HG02973 (cell line): ENCODE data around the gene KIF3C.

ENCODE experiments used
- ATAC-seq: cut with Tn5 transposase; IDR thresholded peaks from one replicate; pipeline ENCODE4 v1.9.1; 2021; ENCODE audit warnings: moderate library complexity; ENCODE audit not compliant: unreplicated experiment

Gene KIF3C

DNA sequence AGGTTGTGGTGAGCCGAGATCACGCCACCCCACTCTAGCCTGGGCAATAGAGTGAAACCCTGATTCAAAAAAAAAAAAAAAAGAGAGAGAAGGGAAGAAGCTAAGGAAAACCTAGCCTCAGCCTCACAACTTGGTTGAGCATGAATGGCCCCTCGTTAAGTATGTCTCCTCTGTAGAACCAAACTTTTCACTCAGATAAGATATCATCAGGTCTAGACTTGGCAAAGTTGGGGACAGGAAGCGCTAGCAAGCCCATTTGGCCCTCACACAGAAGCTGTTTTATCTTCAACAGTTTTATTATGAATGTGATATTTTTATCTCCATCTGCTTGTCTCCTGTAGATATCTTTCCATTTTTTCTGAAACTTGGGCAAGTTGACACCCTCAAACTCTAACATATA lies 100.5 kb downstream of the KIF3C start:
- ATAC-seq = no peak

DNA sequence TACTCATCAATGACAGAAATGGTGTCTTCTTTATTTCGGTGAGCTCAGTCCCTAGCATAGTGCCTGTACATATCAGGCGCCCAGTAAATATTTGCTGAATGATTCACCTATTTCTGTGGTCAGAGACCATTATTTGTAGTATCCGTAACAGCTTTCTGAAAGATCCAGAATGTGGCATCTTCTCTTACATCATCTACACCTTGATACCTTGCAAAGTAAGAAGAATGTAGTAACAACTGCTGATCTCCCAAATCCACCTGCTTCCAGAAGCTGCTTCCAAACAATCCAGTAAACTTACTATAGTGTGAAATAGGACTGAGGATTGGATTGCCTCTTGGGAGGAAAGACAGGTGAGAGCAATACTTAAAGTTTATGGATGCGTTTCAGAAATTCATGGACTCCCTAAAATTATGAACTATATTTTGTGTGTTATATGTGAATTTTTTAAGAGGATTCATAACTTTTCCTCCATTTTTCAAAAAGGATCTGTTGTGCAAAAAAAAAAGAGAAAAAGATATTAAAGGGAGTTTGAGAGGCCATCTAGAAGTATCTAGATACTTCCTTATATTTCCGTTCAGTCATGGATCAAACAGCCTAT lies 103.1 kb downstream of the KIF3C start:
- no peak for ATAC-seq

DNA sequence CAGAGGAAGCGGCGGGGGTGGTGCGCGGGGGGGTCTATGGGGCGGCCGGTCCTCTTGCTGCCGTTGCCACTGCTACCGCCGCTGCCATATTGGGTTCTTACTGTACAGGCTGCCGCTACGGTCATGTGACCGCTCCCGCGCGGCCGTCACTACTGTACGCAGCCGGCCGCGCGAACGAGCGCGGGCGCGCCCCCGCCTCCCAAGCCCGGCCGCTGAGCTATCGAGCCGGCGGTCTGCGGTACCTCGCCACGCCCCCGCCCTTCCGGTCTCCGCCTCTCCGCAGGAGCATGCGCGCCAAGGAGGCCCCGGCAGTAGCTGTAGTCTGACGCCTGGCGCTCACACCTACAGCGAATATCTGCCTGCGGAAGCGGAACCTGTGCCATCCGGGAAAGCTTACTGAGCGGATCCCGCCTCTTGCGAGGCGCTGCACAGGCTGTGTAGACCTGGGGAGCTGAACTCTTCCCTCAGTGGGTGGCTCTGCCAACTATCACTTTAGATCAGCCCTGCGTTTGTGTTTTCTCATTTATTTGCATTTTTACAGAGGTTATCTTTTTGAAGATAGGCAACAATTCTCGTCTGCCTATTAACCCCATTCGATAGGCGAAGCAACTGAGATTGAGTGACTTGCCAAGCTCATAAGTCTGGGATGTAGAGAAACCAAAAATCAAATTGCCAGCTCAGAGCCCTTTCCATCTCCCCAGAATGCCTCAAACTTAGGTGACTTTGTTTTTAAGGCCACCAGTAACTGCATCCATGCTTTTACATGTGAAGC lies 103.8 kb downstream of the KIF3C start, which contains the start of gene ASXL2:
TSS of gene ASXL2 (minus strand) at position 127 of the 772 bp plus-strand sequence. CDS start 265 bp downstream, outside the sequence.
- ATAC-seq = peak; percentile 85

DNA sequence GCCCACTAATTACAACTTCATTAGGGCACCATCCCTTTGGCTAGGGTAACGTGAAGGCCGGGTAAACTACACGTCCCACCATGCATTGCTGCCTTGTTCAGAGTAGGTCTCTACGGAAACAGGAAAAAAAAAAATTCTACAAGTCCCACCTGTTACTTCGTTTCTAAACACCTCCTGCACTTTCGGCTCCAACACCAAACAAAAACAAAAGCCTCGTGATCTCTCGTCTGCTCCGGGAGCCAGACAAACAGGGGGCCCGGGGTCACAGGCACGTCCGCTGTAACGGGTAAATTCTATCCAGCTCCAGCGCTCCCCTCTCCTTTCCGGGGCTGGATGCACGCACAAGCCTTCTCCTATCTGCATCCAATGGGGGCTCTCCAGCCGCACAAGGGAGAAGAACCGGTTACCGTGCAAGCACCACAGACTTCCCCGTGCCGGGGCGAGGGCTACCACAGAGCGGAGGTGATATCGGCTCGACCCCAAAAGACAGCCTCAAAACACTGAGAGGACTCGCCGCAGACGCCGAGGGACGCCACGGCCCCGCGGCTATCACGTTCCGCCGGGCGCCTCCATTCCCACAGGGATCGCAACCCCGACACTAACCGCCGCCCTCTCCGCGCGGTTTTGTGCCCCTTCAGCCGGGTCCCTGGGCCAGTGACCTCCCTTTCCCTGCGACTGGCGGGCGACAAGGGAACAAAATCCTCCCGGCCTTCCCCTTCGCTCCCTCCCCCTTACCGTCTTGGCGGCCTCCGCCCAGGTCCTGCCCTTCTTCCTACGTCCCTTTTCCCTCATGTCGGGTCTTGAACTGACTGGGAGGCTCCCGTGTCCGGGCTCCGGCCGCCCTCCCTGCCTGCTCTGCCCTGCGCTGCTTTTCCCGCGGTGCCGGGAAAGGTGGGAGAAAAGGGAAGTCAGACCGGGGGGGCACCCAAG lies 104.6 kb downstream of the KIF3C start:
- peak; percentile 47 for ATAC-seq
